H1 (cell line): ENCODE results near the gene OR2AE1. TPM values are rescaled to one million over a fixed set of nuclear protein-coding genes. Genes with fewer than 3 reads are reported as not detected.

Source experiments
- CTCF ChIA-PET: fragments of 300-600 bp; sonication (Branson Sonifier 250); formaldehyde crosslinking; loops from one replicate; lab custom pipeline; 2021; ENCODE audit not compliant: partially characterized antibody; lab: Charles Lee
- POLR2A ChIA-PET: fragments of 300-600 bp; sonication (Branson Sonifier 250); formaldehyde crosslinking; loops from one replicate; lab custom pipeline; 2021; ENCODE audit warnings: inconsistent platforms; ENCODE audit not compliant: partially characterized antibody; lab: Charles Lee
- DNase-seq, 2 experiments: peaks; one replicate each; pipeline versions ENCODE4 v3.0.0 to v3.0.0-alpha.2; 2010 to 2022; ENCODE audit warnings: low spot score in 2 of 2, low read depth in 1 of 2, mixed read lengths in 1 of 2
- FAIRE-seq: peaks from 2 replicates; lab custom pipeline; 2011; peaks lifted over from hg19 to GRCh38; lab: Jason Lieb, UNC
- H2AFZ ChIP-seq: 2 replicates; pipeline ENCODE4 v1.8.1; 2012; ENCODE audit warnings: low read length, inconsistent platforms
- H2AK5ac ChIP-seq: 2 replicates; pipeline ENCODE4 v1.6.1; 2013; ENCODE audit warnings: low read depth, low read length
- H2BK120ac ChIP-seq: replicated peaks from 2 replicates; pipeline ENCODE3; 2013; ENCODE audit warnings: low read depth, low read length, inconsistent platforms
- H2BK12ac ChIP-seq: 2 replicates; pipeline ENCODE4 v1.6.1; 2013; ENCODE audit warnings: low read depth, low read length
- H2BK15ac ChIP-seq: 2 replicates; pipeline ENCODE4 v1.6.1; 2013; ENCODE audit warnings: low read length
- H2BK20ac ChIP-seq: 2 replicates; pipeline ENCODE4 v1.6.1; 2013; ENCODE audit warnings: low read length
- H2BK5ac ChIP-seq: 2 replicates; pipeline ENCODE4 v1.6.1; 2013; ENCODE audit warnings: low read depth, low read length
- H3K14ac ChIP-seq: 2 replicates; pipeline ENCODE4 v1.6.1; 2013; ENCODE audit warnings: inconsistent platforms; ENCODE audit not compliant: insufficient read length
- H3K18ac ChIP-seq: 2 replicates; pipeline ENCODE4 v1.6.1; 2013; ENCODE audit warnings: low read length; ENCODE audit errors: extremely low read depth
- H3K23ac ChIP-seq: 2 replicates; pipeline ENCODE4 v1.6.1; 2013; ENCODE audit warnings: inconsistent platforms; ENCODE audit not compliant: insufficient read length
- H3K23me2 ChIP-seq: 2 replicates; pipeline ENCODE4 v1.6.1; 2013; ENCODE audit warnings: low read depth, low read length
- H3K27ac ChIP-seq: 2 replicates; pipeline ENCODE4 v1.6.1; 2011; ENCODE audit warnings: low read depth, low read length, inconsistent platforms
- H3K27me3 ChIP-seq, 4 experiments: replicated peaks in 1 of 4; 1 replicate in 1 of 4; 2 replicates in 3 of 4; pipeline versions ENCODE4 v1.6.1 to v1.8.1; 2011 to 2013; ENCODE audit warnings: low read length in 3 of 4, mild to moderate bottlenecking in 3 of 4, inconsistent platforms in 2 of 4, mixed read lengths in 2 of 4, moderate library complexity in 1 of 4; ENCODE audit not compliant: control insufficient read depth in 3 of 4, insufficient read depth in 3 of 4; ENCODE audit errors: extremely low read depth in 1 of 4
- H3K36me3 ChIP-seq, 4 experiments: 2 replicates each; pipeline versions ENCODE4 v1.6.1 to v1.8.1; 2011 to 2013; ENCODE audit warnings: mild to moderate bottlenecking in 4 of 4, low read length in 3 of 4, moderate library complexity in 2 of 4, control low read depth in 1 of 4, inconsistent platforms in 1 of 4; ENCODE audit not compliant: insufficient read depth in 4 of 4, control insufficient read depth in 2 of 4
- H3K4ac ChIP-seq: replicated peaks from 2 replicates; pipeline ENCODE3; 2013; ENCODE audit warnings: low read length, low read depth, mixed read lengths, inconsistent platforms; ENCODE audit not compliant: insufficient read length
- H3K4me1 ChIP-seq, 4 experiments: replicated peaks in 1 of 4; 1 replicate in 1 of 4; 2 replicates in 3 of 4; pipeline versions ENCODE4 v1.6.1 to v1.8.1; 2011 to 2013; ENCODE audit warnings: low read length in 3 of 4, inconsistent platforms in 2 of 4, mixed read lengths in 1 of 4; ENCODE audit not compliant: insufficient read depth in 4 of 4, control insufficient read depth in 3 of 4
- H3K4me2 ChIP-seq, 2 experiments: 2 replicates each; pipeline versions ENCODE4 v1.6.1 to v1.8.1; 2011 to 2013; ENCODE audit warnings: low read depth in 2 of 2, low read length in 2 of 2, control low read depth in 1 of 2, inconsistent platforms in 1 of 2, mild to moderate bottlenecking in 1 of 2; ENCODE audit not compliant: insufficient read depth in 1 of 2
- H3K4me3 ChIP-seq, 4 experiments: fragments of 200-600, 300-600 bp in 1 of 4; sonication (generic), shearing (Covaris generic), sonication (Bioruptor Twin) in 1 of 4; 2 replicates each; pipeline versions ENCODE4 v1.5.1 to v1.8.1; 2011 to 2016; ENCODE audit warnings: low read length in 4 of 4, low read depth in 3 of 4, control low read depth in 2 of 4, inconsistent platforms in 2 of 4, mild to moderate bottlenecking in 2 of 4, mixed read lengths in 1 of 4, moderate library complexity in 1 of 4; ENCODE audit not compliant: insufficient read depth in 2 of 4; ENCODE audit errors: extremely low read depth in 1 of 4
- H3K56ac ChIP-seq: replicated peaks from 2 replicates; pipeline ENCODE3; 2013; ENCODE audit warnings: low read depth, mild to moderate bottlenecking, mixed read lengths, low read length, inconsistent platforms; ENCODE audit not compliant: insufficient read length
- H3K79me1 ChIP-seq: 2 replicates; pipeline ENCODE4 v1.6.1; 2013; ENCODE audit warnings: low read depth, low read length, control low read depth
- H3K79me2 ChIP-seq, 2 experiments: 2 replicates each; pipeline versions ENCODE4 v1.6.1 to v1.8.1; 2012 to 2013; ENCODE audit warnings: low read length in 2 of 2, mild to moderate bottlenecking in 2 of 2, inconsistent platforms in 1 of 2; ENCODE audit not compliant: insufficient read depth in 2 of 2, control insufficient read depth in 1 of 2
- H3K9ac ChIP-seq, 4 experiments: replicated peaks in 1 of 4; 1 replicate in 1 of 4; 2 replicates in 3 of 4; pipeline versions ENCODE4 v1.6.1 to v1.8.1; 2011 to 2013; ENCODE audit warnings: low read depth in 3 of 4, low read length in 3 of 4, control low read depth in 2 of 4, mild to moderate bottlenecking in 2 of 4, moderate library complexity in 2 of 4, inconsistent platforms in 1 of 4; ENCODE audit errors: extremely low read depth in 1 of 4
- H3K9me3 ChIP-seq, 2 experiments: 2 replicates each; pipeline versions ENCODE4 v1.6.1 to v1.8.1; 2012 to 2013; ENCODE audit warnings: mild to moderate bottlenecking in 2 of 2, moderate library complexity in 2 of 2, control low read depth in 1 of 2, inconsistent platforms in 1 of 2, low read depth in 1 of 2, low read length in 1 of 2, mixed read lengths in 1 of 2; ENCODE audit not compliant: insufficient read depth in 2 of 2
- H4K20me1 ChIP-seq, 2 experiments: replicated peaks in 1 of 2; 2 replicates each; pipeline versions ENCODE3 to v1.8.1; 2011 to 2013; ENCODE audit warnings: inconsistent platforms in 2 of 2, low read length in 2 of 2, mild to moderate bottlenecking in 1 of 2; ENCODE audit not compliant: insufficient read depth in 2 of 2, control insufficient read depth in 1 of 2
- H4K5ac ChIP-seq: 2 replicates; pipeline ENCODE4 v1.6.1; 2013; ENCODE audit warnings: low read length, low read depth, mixed read lengths, inconsistent platforms; ENCODE audit not compliant: insufficient read length
- H4K8ac ChIP-seq: 2 replicates; pipeline ENCODE4 v1.8.0; 2013; ENCODE audit warnings: mild to moderate bottlenecking, moderate library complexity, low read length, inconsistent platforms; ENCODE audit not compliant: insufficient read depth; ENCODE audit errors: extremely low read depth
- H4K91ac ChIP-seq: replicated peaks from 2 replicates; pipeline ENCODE3; 2013; ENCODE audit warnings: low read length, mixed read lengths, inconsistent platforms; ENCODE audit not compliant: insufficient read length
- CEBPB ChIP-seq: IDR thresholded peaks from 2 replicates; pipeline ENCODE4 v1.6.1; 2012; ENCODE audit warnings: low read depth, low read length
- EP300 ChIP-seq, 2 experiments: IDR thresholded peaks; 1 replicate in 1 of 2; 2 replicates in 1 of 2; pipeline ENCODE4 v1.6.1; 2011 to 2012; ENCODE audit warnings: low read depth in 2 of 2, low read length in 2 of 2, mild to moderate bottlenecking in 2 of 2, borderline replicate concordance in 1 of 2, inconsistent platforms in 1 of 2, moderate library complexity in 1 of 2
- EZH2 ChIP-seq: fragments of 200-600 bp; sonication (generic); IDR thresholded peaks from 2 replicates; pipeline ENCODE4 v1.7.1; 2012; ENCODE audit warnings: low read depth, mild to moderate bottlenecking, moderate library complexity, low read length, inconsistent platforms; ENCODE audit not compliant: severe bottlenecking
- JUN ChIP-seq: IDR thresholded peaks from 2 replicates; pipeline ENCODE4 v1.6.1; 2011; ENCODE audit warnings: low read depth, mild to moderate bottlenecking, improper control_type of control experiment, low read length
- KDM1A ChIP-seq: fragments of 200-600, 300-600 bp; sonication (generic); IDR thresholded peaks from 2 replicates; pipeline ENCODE4 v1.7.1; 2016; ENCODE audit warnings: mild to moderate bottlenecking, low read length, borderline replicate concordance
- RXRA ChIP-seq: IDR thresholded peaks from 2 replicates; pipeline ENCODE4 v1.6.1; 2011; ENCODE audit warnings: low read depth, mild to moderate bottlenecking, low read length, moderate library complexity; ENCODE audit not compliant: insufficient read depth
- SP1 ChIP-seq: IDR thresholded peaks from 2 replicates; pipeline ENCODE4 v1.6.1; 2011; ENCODE audit warnings: low read depth, low read length
- TAF7 ChIP-seq: optimal IDR thresholded peaks from 2 replicates; pipeline ENCODE3; 2011; ENCODE audit warnings: low read depth, mild to moderate bottlenecking, inconsistent platforms, low read length, moderate library complexity, borderline replicate concordance
- TCF12 ChIP-seq: IDR thresholded peaks from 2 replicates; pipeline ENCODE4 v1.6.1; 2011; ENCODE audit warnings: low read depth, mild to moderate bottlenecking, low read length
- TEAD4 ChIP-seq: IDR thresholded peaks from 2 replicates; pipeline ENCODE4 v1.6.1; 2012; ENCODE audit warnings: low read depth, low read length, inconsistent platforms, mixed read lengths
- ZNF274 ChIP-seq: IDR thresholded peaks from 2 replicates; pipeline ENCODE4 v1.7.0; 2012; ENCODE audit warnings: low read length, borderline replicate concordance; ENCODE audit errors: extremely low read depth
- WGBS, 2 experiments: shearing (Covaris generic) in 1 of 2; methylation state at CpG; one replicate each; pipeline versions ENCODE4 v1.1.6 to v1.1.7; 2013 to 2015; ENCODE audit warnings: low lambda C conversion rate in 2 of 2, mixed read lengths in 2 of 2, inconsistent platforms in 1 of 2, low coverage in 1 of 2, missing lambda C conversion rate in 1 of 2; ENCODE audit not compliant: insufficient replicate concordance in 2 of 2, insufficient coverage in 1 of 2, insufficient read length in 1 of 2; ENCODE audit errors: extremely low coverage in 1 of 2, missing lambda C conversion rate in 1 of 2; 5-methylcytosine and 5-hydroxymethylcytosine counted together
- polyA plus RNA-seq, 7 experiments: library from polyadenylated mRNA; depleted of rRNA in 3 of 7; stranded (reverse) in 5 of 7; unstranded in 2 of 7; fragments of >200 nt in 5 of 7; fragments of 200-250 nt in 2 of 7; gene quantifications; 1 replicate in 5 of 7; 2 replicates in 1 of 7; 4 replicates in 1 of 7; pipeline versions ENCODE4 v1.2.1 to v1.2.3, GENCODE V29; 2011 to 2013; ENCODE audit warnings: missing spikeins in 2 of 7, mixed read lengths in 2 of 7
- total RNA-seq: library from RNA; stranded (reverse); fragmentation: NEBNext Ultra II Directional; extraction: Animal tissue kit (Norgen Biotek cat#: 25700); gene quantifications from 2 replicates; pipeline ENCODE4 v1.2.1, GENCODE V29; 2021
- TF ChIP-seq, protein P1 (sequence below), 3 experiments: IDR thresholded peaks; 1 replicate in 2 of 3; 2 replicates in 1 of 3; pipeline versions ENCODE4 v1.5.1 to v1.6.1; 2011; ENCODE audit warnings: low read length in 3 of 3, mild to moderate bottlenecking in 3 of 3, inconsistent platforms in 2 of 3, low read depth in 1 of 3, moderate library complexity in 1 of 3; ENCODE audit not compliant: insufficient read depth in 1 of 3; ENCODE audit errors: control extremely low read depth in 1 of 3

The OR2AE1 gene
- total and polyA plus RNA-seq, 2 of the 8 experiments (the other 6 are each of a cell fraction or from before 2014, with no cell fraction given) = not detected

- Histone ChIP-seq H3K9ac (no peak overlapping the region), H3K4ac (no peak overlapping the region), H2BK15ac (no peak overlapping the region), H3K4me3 (no peak overlapping the region), H2BK12ac (no peak overlapping the region), H3K23ac (no peak overlapping the region), H3K27ac (no peak overlapping the region), H3K27me3 (no peaks in the 10 kb centered on the region), H4K20me1 (no peaks in the 10 kb centered on the region), H3K79me1 (no peaks in the 10 kb centered on the region), H3K14ac (no peak overlapping the region), H4K91ac (no peak overlapping the region), H3K4me2 (no peak overlapping the region), H3K9me3 (no peaks in the 10 kb centered on the region), H2BK120ac (no peak overlapping the region), H4K8ac (no peak overlapping the region), H3K56ac (no peak overlapping the region), H3K36me3 (no peaks in the 10 kb centered on the region), H4K5ac (no peak overlapping the region), H2BK5ac (no peak overlapping the region), H2BK20ac (no peak overlapping the region), H3K23me2 (no peaks in the 10 kb centered on the region), H2AK5ac (no peak overlapping the region), H3K79me2 (no peaks in the 10 kb centered on the region), H3K18ac (no peak overlapping the region), H2AFZ (no peak overlapping the region), H3K4me1 (peaks cover 4 to 15% (median 12%) of the 10 kb centered on the region in 4 experiments; a peak in 6 of 7 replicates)
- CTCF ChIA-PET = no interaction called here
- FAIRE-seq (no peak), DNase-seq (no peak)
- TF ChIP-seq SP1 = no peak
- TF ChIP-seq ZNF274 = no peak
- TF ChIP-seq CEBPB = no peak
- no peak for TF ChIP-seq RXRA
- TF ChIP-seq KDM1A = no peak
- no peak for TF ChIP-seq TCF12
- no peak for TF ChIP-seq TEAD4
- TF ChIP-seq TAF7 = no peak
- TF ChIP-seq EP300 (IDR thresholded peaks at IDR 0.05; ENCODE audit: borderline replicate concordance in 1 of 2, low read depth in 2 of 2, low read length in 2 of 2) = no peak
- TF ChIP-seq, protein P1, sequence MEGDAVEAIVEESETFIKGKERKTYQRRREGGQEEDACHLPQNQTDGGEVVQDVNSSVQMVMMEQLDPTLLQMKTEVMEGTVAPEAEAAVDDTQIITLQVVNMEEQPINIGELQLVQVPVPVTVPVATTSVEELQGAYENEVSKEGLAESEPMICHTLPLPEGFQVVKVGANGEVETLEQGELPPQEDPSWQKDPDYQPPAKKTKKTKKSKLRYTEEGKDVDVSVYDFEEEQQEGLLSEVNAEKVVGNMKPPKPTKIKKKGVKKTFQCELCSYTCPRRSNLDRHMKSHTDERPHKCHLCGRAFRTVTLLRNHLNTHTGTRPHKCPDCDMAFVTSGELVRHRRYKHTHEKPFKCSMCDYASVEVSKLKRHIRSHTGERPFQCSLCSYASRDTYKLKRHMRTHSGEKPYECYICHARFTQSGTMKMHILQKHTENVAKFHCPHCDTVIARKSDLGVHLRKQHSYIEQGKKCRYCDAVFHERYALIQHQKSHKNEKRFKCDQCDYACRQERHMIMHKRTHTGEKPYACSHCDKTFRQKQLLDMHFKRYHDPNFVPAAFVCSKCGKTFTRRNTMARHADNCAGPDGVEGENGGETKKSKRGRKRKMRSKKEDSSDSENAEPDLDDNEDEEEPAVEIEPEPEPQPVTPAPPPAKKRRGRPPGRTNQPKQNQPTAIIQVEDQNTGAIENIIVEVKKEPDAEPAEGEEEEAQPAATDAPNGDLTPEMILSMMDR (IDR thresholded peaks at IDR 0.05; ENCODE audit: control extremely low read depth in 1 of 3, insufficient read depth in 1 of 3, low read depth in 1 of 3, low read length in 3 of 3) = no peak
- no peak for TF ChIP-seq JUN
- TF ChIP-seq EZH2 = no peak
- POLR2A ChIA-PET = interaction anchor here (1.0 kb wide), 2 partner anchors 9 to 100 kb away, joined by 3 read pairs; no protein-coding TSS in a partner anchor
- 81% methylated on average over 1 of the region's 1 CpG; no CpG with 5 or more reads in 1 of the 2 experiments for WGBS, 2 experiments
Observed at GRCh38 chr7:99844328-99844727, 32.5 kb downstream of the OR2AE1 start.
